ENCODE measurements around the gene MED15.
"Not testable (repeated sequence)": the region's sequence is repeated elsewhere in the genome, so short reads cannot be mapped to it uniquely, and the experiment has no call there.

Gene MED15

DNA sequence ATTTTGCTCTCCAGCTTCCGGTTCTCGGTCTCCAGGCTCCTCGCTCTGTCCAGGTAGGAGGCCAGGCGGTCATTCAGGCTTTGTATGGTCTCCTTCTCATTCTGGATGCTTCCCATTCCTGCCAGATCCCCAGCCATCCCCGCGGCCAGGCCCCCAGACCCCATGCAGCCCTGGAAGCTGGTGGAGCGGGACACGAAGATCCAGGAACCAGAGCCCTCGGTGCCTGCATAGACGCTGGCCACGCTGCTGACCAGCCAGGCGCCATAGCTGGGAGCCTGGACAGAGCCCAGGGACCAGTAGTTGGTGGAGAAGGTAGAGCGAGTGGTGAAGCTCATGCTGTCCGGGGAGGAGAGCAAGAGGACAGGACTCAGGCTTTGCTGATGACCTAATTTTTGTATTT, 23.6 kb upstream of the MED15 start:
- no peak for DNase-seq

DNA sequence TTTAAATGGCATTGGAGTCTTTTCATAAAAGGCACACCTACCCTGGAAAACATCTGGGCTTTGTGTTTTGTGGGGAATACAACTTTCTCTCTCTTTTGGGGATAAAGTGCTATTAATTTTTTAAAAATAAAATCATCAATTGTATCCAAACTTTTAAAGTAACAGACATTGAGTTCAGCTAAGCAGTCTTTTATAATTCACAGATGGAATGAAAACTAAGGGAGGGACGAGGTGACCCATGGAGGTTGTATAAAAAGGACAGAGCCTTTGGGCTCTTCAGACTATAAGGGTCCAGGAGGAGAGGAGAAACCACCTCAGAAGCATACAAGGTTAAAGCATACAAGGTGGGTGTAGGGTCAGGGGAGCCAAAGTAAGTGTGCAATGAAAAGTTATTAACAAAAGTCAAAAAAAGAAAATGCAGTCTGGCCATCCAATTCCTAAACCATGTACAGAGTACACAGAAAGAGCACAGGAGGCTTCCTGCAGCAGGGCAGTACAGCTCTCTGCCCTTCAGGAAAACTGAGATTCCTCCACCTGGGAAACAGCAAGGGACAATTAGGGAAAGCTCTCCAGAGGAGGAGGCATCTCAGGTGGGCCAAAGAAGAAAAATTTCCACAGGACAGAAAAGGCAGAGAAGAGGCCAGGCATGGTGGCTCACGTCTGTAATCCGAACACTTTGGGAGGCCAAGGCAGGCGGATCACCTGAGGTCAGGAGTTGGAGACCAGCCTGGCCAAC, 22.3 kb upstream of the MED15 start:
- DNase-seq, result no peak

DNA sequence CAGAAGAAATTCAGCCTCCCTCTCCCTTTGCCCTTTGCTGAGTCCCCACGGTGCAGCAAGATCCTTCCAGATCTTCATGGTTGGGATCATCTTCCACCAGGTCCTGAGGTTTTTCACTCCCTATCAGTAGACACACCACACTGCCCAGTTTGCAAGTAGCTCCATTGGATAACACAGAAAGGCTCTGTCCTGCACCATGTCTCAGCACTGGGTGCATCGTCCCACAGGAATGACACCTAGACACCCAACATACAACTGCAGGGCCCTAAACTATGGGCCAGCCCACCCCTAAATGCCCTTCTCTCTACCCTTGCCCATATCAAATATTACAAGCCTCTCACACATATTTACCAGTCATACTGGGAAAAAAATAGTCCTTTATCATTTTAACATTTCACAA, 21.2 kb upstream of the MED15 start:
- DNase-seq, result no peak

- no peak for DNase-seq
Measured at GRCh38 chr22:20487715-20488114, 19.7 kb upstream of the MED15 start.

DNA sequence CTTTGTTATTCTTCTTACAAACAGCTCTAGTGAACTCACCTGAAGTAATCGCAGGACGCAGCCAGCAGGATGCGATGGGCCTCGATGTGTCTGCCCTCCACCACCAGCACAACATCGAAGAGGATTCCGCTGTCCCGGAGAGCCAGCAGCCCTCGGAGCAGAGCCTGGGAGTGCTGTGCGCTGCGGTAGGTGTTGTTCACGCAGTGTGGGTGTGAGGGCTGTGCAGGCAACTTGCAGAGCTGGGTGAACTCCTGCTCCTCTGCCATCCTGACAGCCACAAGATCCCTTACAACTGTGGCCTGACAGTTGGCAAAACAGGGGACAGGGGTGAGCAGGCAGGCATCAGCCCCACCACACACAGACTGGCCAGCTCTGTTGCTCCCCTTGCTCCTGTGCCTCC, 18.5 kb upstream of the MED15 start:
- DNase-seq, result no peak

DNA sequence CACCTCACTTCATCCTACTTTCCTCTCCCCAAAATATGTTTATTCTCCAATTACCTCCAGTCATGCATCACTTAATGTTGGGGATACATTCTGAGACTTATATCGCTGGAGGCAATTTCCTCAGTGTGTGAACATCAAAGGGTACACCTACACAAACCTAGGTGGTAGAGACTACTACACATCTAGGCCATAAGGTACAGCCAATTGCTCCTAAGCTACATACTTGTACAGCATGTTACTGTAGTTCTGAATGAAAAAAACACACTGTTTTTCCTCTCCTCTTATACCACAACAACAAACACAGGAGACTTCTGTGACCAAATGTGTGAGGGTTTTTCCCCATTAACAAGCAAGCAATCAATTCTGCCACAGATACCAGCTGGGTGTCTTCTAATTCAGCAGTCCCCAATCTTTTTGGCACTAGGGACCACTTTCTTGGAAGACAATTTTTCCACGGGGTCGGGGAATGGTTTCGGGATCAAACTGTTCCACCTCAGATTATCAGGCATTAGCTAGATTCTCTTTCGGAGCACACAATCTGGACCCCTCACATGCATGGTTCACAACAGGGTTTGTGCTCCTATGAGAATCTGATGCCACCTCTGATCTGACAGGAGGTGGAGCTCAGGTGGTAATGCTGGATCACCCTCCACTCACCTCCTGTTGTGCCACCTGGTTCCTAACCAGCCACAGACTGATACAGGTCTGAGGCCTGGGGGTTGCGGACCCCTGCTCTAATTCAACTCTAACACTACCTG, 17.0 kb upstream of the MED15 start:
- DNase-seq, result no peak

- no peak for DNase-seq
Measured at GRCh38 chr22:20490941-20491307, 16.5 kb upstream of the MED15 start.

DNA sequence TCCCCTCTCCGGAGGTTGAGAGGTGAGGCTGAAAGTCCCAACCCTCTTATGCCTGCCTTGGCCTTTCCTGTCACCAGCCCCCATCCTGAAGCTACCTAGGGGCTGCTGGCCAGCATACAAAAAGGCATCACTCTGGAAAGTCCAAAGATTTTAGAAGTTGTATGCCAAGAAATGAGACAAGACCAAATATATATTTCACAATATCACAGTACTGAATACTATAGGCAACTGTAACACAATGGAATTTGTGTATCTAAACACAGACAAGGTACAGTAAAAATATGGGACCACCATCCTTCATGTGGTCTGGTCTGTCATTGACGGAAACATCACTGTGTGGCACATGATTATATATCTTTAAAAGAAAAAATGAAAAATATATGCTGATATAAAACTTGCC, 16.1 kb upstream of the MED15 start:
- DNase-seq, result no peak

- no peak for DNase-seq
Measured at GRCh38 chr22:20494978-20495860, 12.2 kb upstream of the MED15 start, which contains the start of gene KLHL22. TSS of gene KLHL22 (minus strand) at chr22:20495795. CDS start at chr22:20489211, 6,584 bp downstream.

DNA sequence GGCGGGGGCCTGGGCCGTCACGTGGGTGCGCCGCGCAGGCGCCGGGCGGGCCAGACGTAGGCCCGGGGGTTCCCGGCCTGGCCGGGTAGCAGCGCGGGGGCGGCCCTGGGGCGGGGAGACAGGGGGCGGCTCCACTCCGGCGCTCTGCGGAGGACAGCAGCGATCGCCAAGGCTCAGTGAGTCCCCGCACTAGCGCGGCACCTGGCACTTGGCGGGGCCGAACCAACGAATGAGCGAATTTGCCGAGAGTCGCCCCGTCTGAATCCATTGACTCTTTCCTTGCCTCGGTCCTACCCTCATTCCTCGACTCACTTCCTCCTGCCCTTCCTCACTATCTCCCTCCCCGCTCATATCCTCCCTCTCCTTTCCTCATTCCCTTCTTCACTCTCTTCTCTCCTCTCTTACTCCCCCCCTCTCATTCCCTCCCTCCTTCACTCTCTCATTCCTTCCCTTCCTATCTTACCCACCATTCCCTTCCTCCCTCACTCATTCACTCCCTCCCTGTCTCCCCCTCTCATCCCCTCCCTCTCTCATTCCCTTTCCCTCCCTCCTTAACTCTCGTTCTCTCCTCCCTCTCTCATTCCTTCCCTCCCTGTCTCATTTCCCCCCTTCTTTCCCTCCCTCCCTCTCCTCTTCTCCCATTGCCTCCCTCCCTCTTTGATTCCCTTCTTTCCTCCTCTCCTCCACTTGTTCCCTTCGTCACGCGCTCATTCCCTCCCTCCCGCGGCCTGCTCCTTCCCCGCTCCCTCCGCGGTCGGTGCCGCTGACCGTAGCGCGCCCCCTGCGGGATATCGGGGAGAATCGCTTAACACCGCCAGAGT, 11.3 kb upstream of the MED15 start:
- peak; percentile 36 for DNase-seq

DNA sequence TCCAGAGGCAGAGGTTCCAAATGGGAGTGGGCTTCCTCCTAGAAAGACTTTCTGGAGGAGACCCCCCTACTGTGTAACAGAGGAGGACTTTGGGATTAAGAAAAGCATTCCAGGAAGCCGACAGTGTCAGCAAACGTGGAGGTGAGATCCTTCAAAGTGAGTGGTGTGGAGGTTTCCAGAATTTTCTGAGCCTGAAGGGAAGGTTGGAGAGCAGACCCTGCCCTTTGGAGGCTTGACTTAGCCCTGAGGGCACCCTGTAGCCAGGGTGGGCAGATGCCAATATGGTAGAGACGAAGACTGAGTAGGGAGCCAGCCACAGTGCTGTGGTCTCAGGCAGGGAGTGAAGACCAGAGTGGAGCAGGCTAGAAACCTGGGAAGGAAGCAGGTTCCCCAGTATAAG, 10.0 kb upstream of the MED15 start:
- no peak for DNase-seq

DNA sequence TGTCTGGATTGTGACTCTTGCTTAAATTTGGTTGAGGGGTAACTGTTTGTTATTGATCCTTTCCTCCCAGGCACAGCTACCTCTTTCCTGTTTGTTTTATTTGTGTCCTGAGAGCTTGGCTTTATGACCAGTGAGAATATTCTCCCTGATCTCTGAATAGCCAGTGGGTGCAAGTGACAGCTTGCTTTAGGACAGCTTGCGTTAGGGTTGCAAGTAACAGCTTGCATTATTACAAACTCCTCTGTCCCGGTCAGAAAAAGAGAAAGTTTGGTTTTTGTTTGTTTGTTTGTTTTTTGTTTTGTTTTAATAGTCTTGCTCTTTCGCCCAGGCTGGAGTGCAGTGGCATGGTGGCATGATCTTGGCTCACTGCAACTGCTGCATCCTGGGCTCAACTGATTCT, 8.5 kb upstream of the MED15 start:
- DNase-seq, result no peak

DNA sequence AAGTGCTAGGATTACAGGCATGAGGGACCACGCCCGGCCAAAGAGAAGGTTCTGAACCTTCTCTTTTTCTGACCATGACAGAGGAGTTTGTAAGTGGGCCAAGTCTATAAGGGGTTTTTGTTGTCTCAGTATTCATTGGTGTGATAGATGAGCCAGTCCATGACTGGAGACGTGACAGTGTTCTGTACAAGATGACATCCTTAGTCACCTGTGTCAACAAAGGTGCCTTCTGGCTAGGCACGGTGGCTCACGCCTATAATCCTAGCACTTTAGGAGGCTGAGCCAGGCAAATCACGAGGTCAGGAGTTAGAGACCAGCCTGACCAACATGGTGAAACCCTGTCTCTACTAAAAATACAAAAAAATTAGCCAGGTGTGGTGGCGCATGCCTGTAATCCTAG, 7.6 kb upstream of the MED15 start:
- DNase-seq, result no peak

DNA sequence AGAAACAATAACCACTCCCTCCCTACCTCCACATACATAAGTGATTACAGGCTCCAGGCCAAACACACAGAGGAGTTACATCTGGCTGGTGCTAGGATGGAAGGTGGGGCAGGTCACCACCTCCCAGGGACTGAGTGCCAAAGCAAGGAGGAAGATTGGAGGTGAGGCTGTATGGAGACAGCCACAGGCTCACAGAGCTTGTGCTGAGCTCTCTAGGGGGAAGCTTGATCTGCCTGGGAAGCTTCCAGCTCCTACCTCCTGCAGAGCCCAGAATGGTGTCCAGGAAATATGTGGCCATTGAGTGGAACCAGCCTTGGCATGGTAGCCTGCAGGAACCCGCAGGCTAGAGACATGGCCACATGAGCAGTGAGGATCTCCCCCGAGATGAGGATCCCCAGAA, 3.6 kb upstream of the MED15 start:
- DNase-seq, result no peak

DNA sequence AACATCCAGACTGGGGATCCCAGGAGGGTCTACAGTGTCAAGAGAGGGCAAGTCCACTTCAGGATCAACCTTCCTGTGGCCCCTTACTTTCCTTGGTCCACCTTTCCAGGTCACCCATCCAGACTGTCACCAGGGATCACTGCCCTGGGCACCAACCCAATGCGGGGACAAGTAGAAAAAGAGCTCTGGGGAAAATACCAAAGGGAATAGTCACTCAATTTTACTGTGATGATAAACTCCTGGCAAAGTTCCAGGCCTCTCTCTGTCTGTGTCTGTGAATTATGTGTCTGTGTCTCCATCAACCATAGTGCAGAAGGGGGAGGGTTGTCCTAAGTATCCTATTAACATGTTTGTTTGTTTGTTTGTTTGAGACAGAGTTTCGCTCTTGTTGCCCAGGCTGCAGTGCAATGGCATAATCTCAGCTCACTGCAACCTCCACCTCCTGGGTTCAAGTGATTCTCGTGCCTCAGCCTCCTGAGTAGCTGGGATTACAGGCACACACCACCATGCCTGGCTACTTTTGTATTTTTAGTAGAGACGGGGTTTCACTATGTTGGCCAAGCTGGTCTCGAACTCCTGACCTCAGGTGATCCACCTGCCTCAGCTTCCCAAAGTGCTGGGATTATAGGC, 3.0 kb upstream of the MED15 start:
- not testable (repeated sequence) for DNase-seq

DNA sequence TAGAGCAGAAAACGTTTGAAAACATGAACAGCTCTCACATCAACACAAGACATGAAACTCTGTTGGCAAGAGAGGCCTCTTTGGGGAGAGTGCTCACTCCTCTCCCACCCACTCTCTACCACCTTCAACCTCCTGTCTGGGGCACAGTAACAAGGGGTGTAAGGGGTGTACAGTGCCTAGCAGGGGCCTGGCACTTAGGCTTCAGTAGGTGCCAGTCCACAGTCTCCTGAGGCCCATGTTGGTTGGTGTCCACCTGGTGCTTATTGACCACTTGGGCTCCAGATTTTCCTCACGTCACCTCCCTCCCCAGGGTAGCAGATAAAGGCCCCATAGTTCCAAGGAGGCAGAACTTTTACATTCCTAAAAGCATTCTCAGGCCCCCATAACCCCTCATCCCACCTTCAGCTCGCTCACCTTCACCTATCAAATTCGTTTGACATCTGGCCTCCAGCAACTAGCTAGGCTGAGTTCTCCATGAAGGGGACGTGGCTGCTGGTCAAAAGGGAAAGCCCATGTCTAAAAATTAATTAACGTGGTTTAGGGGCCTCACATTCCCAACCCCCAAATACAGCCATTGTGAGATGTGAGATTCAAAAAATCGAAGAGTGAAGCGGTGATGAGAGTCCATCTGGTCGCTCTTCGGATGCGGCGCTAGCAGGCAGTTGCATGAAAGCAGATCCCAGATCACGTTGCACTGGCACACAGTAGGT, 712 bp upstream of the MED15 start:
- no peak for DNase-seq

DNA sequence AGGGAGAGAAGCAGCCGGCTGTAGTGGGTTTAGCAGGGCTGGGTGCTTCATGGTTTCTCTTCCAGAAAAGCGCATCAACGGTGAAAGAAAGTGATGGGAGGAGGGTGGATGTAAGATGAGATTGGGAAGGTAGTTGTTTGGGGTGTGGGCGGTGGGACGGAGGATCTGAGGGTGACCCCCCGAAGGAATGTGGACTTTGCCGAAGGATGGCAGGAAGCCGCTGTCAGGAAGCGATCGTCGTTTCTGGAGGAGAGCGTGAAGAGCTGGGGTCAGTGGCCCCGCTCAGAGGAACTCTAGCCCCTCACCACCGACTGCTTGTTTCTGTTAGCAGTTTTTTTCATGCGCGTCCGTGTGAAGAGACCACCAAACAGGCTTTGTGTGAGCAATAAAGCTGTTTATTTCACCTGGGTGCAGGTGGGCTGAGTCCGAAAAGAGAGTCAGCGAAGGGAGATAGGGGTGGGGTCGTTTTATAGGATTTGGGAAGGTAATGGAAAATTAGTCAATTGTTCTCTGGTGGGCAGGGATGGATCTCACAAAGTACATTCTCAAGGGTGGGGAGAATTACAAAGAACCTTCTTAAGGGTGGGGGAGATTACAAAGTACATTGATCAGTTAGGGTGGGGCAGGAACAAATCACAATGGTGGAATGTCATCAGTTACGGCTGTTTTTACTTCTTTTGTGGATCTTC, 801 bp downstream of the MED15 start:
- not testable (repeated sequence) for DNase-seq

DNA sequence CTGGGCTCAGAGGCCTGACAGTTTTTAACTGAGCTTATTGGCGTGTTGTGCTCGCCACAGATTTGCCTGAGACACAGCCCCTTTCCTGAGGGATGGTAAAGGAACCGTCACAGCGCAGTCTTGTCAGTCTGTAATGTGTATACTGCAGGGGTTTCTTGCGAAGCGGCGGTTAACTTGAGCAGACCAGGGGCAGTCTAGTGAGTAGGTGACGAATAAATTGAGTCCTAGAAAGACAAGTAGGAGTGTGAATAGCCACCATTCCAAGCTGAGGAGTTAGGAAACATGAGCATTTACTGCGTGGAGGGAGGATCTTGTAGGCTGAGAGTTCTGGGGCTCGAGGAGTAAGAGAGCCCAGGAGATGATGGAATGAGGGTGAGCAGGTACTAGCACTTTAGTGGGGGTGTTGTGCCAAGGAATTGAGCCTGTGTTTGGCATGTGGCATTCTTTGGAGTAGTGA, 1.4 kb downstream of the MED15 start:
- DNase-seq, result no peak

GRCh38 chr22:20509344-20510047, 2.1 kb downstream of the MED15 start:
- no peak for DNase-seq

Data from NCI-H1417 treated with DMSO at 0.1 percent for 48 hours (cell line).